ENCODE measurements around the gene CLSTN3. TPM values are rescaled to one million over a fixed set of nuclear protein-coding genes. Genes with fewer than 3 reads are reported as not detected.

Gene CLSTN3
- total and polyA plus RNA-seq, 9 of the 15 experiments (the other 6 are each of a cell fraction or from before 2014, with no cell fraction given): 0.08 to 23.2 (median 11.0) TPM

- peak; percentile 36 for TF ChIP-seq PRDM10 (IDR thresholded peaks at IDR 0.05; ENCODE audit: partially characterized antibody)
- peak in 1 of 3 experiments; percentile 87; a peak in 2 of 6 replicates for TF ChIP-seq ZBTB11 (CRISPR knock-in tag; IDR thresholded peaks at IDR 0.05)
- no peak for TF ChIP-seq RB1 (IDR thresholded peaks at IDR 0.05; ENCODE audit: low read depth)
- peak; percentile 50; the same call in 1 of the 2 replicates for TF ChIP-seq RBFOX2 (IDR thresholded peaks at IDR 0.05; ENCODE audit: low read depth, low read length)
- no peak for TF ChIP-seq BDP1 (IDR thresholded peaks at IDR 0.05; ENCODE audit: insufficient read depth, insufficient read length)
- peak; percentile 4; the same call in 1 of the 2 replicates for TF ChIP-seq MYC (IDR thresholded peaks at IDR 0.05; ENCODE audit: low read depth, low read length)
- no peak for TF ChIP-seq MYC (CRISPR knock-in tag; IDR thresholded peaks at IDR 0.05; ENCODE audit: borderline replicate concordance, low read depth)
- TF ChIP-seq CTBP1 (IDR thresholded peaks at IDR 0.05; ENCODE audit: borderline replicate concordance): 0 out of 2 replicates have a peak, but pooled peaks have one; percentile 5
- peak in 1 of 3 experiments; percentile 29 for TF ChIP-seq YY1 (IDR thresholded peaks at IDR 0.05; ENCODE audit: borderline replicate concordance in 1 of 3, control insufficient read depth in 1 of 3, extremely low read depth in 1 of 3, insufficient read depth in 3 of 3, insufficient read length in 1 of 3, insufficient replicate concordance in 2 of 3, low read depth in 1 of 3, low read length in 2 of 3)
- TF ChIP-seq POLR2G (IDR thresholded peaks at IDR 0.05; ENCODE audit: low read depth, low read length): 0 out of 2 replicates have a peak, but pooled peaks have one; percentile 27
- peak; percentile 47 for TF ChIP-seq GABPA (tag; conservative IDR thresholded peaks at IDR 0.05; ENCODE audit: low read depth)
- no peak for TF ChIP-seq AFF4 (CRISPR knock-in tag; IDR thresholded peaks at IDR 0.05)
- no peak for TF ChIP-seq ZSCAN32 (CRISPR knock-in tag; IDR thresholded peaks at IDR 0.05)
- TF ChIP-seq ZNF263 (CRISPR knock-in tag; IDR thresholded peaks at IDR 0.05; ENCODE audit: borderline replicate concordance): peak; percentile 46; the same call in 1 of the 2 replicates
These were observed 2.1 kb upstream of the CLSTN3 start (continued) for GRCh38 chr12:7127916-7128626.

Data from K562 (cell line).